GM19328 (cell line): ENCODE measurements around the gene PIK3R2.
"Not testable (repeated sequence)": the region's sequence is repeated elsewhere in the genome, so short reads cannot be mapped to it uniquely, and the experiment has no call there.

Experiments
- ATAC-seq: cut with Tn5 transposase; IDR thresholded peaks from one replicate; pipeline ENCODE4 v1.9.1; 2021; ENCODE audit warnings: mild to moderate bottlenecking, moderate library complexity; ENCODE audit not compliant: unreplicated experiment

Gene PIK3R2

GRCh38 chr19:18152817-18153555 is at the start of gene PIK3R2:
TSS of gene PIK3R2 (plus strand) at chr19:18153163. CDS start at chr19:18155880, 2,717 bp downstream.
- peak; percentile 71 for ATAC-seq

- ATAC-seq, result no peak
Observed at GRCh38 chr19:18104793-18105131, 48.2 kb upstream of the PIK3R2 start.

- not testable (repeated sequence) for ATAC-seq
Observed at GRCh38 chr19:18105259-18105658, 47.7 kb upstream of the PIK3R2 start.

- ATAC-seq, result no peak
Observed at GRCh38 chr19:18107235-18107634, 45.7 kb upstream of the PIK3R2 start.

GRCh38 chr19:18108897-18109296 is 44.1 kb upstream of the PIK3R2 start:
- ATAC-seq, result no peak

- no peak for ATAC-seq
Observed at GRCh38 chr19:18109341-18109732, 43.6 kb upstream of the PIK3R2 start.

- no peak for ATAC-seq
Observed at GRCh38 chr19:18109733-18110608, 43.0 kb upstream of the PIK3R2 start.

- ATAC-seq, result no peak
Observed at GRCh38 chr19:18110609-18111232, 42.2 kb upstream of the PIK3R2 start.

- no peak for ATAC-seq
Observed at GRCh38 chr19:18112989-18113478, 39.9 kb upstream of the PIK3R2 start.

GRCh38 chr19:18113827-18114226 is 39.1 kb upstream of the PIK3R2 start:
- ATAC-seq, result no peak

- no peak for ATAC-seq
Observed at GRCh38 chr19:18114483-18114882, 38.5 kb upstream of the PIK3R2 start.

GRCh38 chr19:18117364-18117691 is 35.6 kb upstream of the PIK3R2 start:
- ATAC-seq, result no peak

GRCh38 chr19:18117692-18118378 is 35.1 kb upstream of the PIK3R2 start:
- ATAC-seq, result peak; percentile 82

- ATAC-seq, result no peak
Observed at GRCh38 chr19:18118420-18119012, 34.4 kb upstream of the PIK3R2 start.

- ATAC-seq, result no peak
Observed at GRCh38 chr19:18119013-18119716, 33.8 kb upstream of the PIK3R2 start.

GRCh38 chr19:18119717-18120105 is 33.3 kb upstream of the PIK3R2 start:
- no peak for ATAC-seq

- no peak for ATAC-seq
Observed at GRCh38 chr19:18120127-18120526, 32.8 kb upstream of the PIK3R2 start.

GRCh38 chr19:18121166-18121565 is 31.8 kb upstream of the PIK3R2 start:
- ATAC-seq, result no peak

GRCh38 chr19:18122424-18122823 is 30.5 kb upstream of the PIK3R2 start:
- no peak for ATAC-seq
